HepG2 (cell line): Measurements from ENCODE around the gene INO80C. TPM values are rescaled to one million over a fixed set of nuclear protein-coding genes. Genes with fewer than 3 reads are reported as not detected.

Experiments used
- GATAD1 ChIP-seq: IDR thresholded peaks from 2 replicates; pipeline ENCODE4 v1.6.1; 2016; ENCODE audit warnings: missing genetic modification reagents, missing compliant biosample characterization
- RBAK ChIP-seq: sonication (generic); formaldehyde crosslinking; IDR thresholded peaks from 2 replicates; pipeline ENCODE4 v1.5.1; 2020; ENCODE audit warnings: mild to moderate bottlenecking, missing genetic modification reagents
- SMAD9 ChIP-seq: sonication (generic); formaldehyde crosslinking; IDR thresholded peaks from 2 replicates; pipeline ENCODE4 v1.5.1; 2020; ENCODE audit warnings: mild to moderate bottlenecking, missing genetic modification reagents
- SP1 ChIP-seq, 2 experiments: fragments of 450-650 bp in 1 of 2; sonication (generic) in 1 of 2; formaldehyde crosslinking in 1 of 2; IDR thresholded peaks; 2 replicates each; pipeline versions ENCODE4 v1.4.0 to v1.6.1; 2016 to 2020; ENCODE audit warnings: missing genetic modification reagents in 1 of 2
- ZNF10 ChIP-seq: sonication (generic); formaldehyde crosslinking; IDR thresholded peaks from 2 replicates; pipeline ENCODE4 v1.4.0; 2020; ENCODE audit warnings: mild to moderate bottlenecking, low read depth, missing genetic modification reagents, borderline replicate concordance
- ZNF619 ChIP-seq: sonication (generic); formaldehyde crosslinking; IDR thresholded peaks from 2 replicates; pipeline ENCODE4 v1.4.0; 2020; ENCODE audit warnings: mild to moderate bottlenecking, missing genetic modification reagents
- ZNF678 ChIP-seq: sonication (generic); formaldehyde crosslinking; IDR thresholded peaks from 2 replicates; pipeline ENCODE4 v1.4.0; 2020; ENCODE audit warnings: mild to moderate bottlenecking, missing genetic modification reagents
- ZSCAN9 ChIP-seq: IDR thresholded peaks from 2 replicates; pipeline ENCODE4 v1.6.1; 2016; ENCODE audit warnings: borderline replicate concordance
- polyA plus RNA-seq, 8 experiments: library from polyadenylated mRNA; depleted of rRNA in 3 of 8; stranded (reverse) in 7 of 8; unstranded in 1 of 8; fragments of >200 nt; fragmentation: Illumina TruSeq in 4 of 8; extraction: Trizol in 4 of 8; gene quantifications; 2 replicates each; pipeline versions ENCODE4 v1.2.1 to v1.2.3, GENCODE V29; 2011 to 2016; ENCODE audit warnings: low read depth in 4 of 8, missing spikeins in 1 of 8, mixed read lengths in 1 of 8; ENCODE audit not compliant: insufficient read depth in 1 of 8
- total RNA-seq, 5 experiments: library from RNA; depleted of rRNA; stranded (reverse); fragments of >200 nt; fragmentation: Illumina TruSeq; extraction: Trizol; gene quantifications; 2 replicates each; pipeline ENCODE4 v1.2.3, GENCODE V29; 2016; ENCODE audit warnings: low read depth in 1 of 5
- TF ChIP-seq, protein P1 (sequence below): sonication (generic); formaldehyde crosslinking; IDR thresholded peaks from 2 replicates; pipeline ENCODE4 v1.4.0; 2020; ENCODE audit warnings: missing genetic modification reagents, borderline replicate concordance
- TF ChIP-seq, protein P2 (sequence below): sonication (generic); formaldehyde crosslinking; IDR thresholded peaks from 2 replicates; pipeline ENCODE4 v1.4.0; 2020; ENCODE audit warnings: missing genetic modification reagents, low read depth, mild to moderate bottlenecking, borderline replicate concordance
- TF ChIP-seq, protein P3 (sequence below): sonication (generic); formaldehyde crosslinking; IDR thresholded peaks from 2 replicates; pipeline ENCODE4 v1.4.0; 2020; ENCODE audit warnings: missing genetic modification reagents
- TF ChIP-seq, protein P4 (sequence below): sonication (generic); formaldehyde crosslinking; IDR thresholded peaks from 2 replicates; pipeline ENCODE4 v1.5.0; 2020; ENCODE audit warnings: mild to moderate bottlenecking, missing genetic modification reagents

The INO80C gene
- total and polyA plus RNA-seq, 2 of the 13 experiments (the other 11 are each of a cell fraction or from before 2014, with no cell fraction given), result 8.2 to 15.4 TPM

DNA sequence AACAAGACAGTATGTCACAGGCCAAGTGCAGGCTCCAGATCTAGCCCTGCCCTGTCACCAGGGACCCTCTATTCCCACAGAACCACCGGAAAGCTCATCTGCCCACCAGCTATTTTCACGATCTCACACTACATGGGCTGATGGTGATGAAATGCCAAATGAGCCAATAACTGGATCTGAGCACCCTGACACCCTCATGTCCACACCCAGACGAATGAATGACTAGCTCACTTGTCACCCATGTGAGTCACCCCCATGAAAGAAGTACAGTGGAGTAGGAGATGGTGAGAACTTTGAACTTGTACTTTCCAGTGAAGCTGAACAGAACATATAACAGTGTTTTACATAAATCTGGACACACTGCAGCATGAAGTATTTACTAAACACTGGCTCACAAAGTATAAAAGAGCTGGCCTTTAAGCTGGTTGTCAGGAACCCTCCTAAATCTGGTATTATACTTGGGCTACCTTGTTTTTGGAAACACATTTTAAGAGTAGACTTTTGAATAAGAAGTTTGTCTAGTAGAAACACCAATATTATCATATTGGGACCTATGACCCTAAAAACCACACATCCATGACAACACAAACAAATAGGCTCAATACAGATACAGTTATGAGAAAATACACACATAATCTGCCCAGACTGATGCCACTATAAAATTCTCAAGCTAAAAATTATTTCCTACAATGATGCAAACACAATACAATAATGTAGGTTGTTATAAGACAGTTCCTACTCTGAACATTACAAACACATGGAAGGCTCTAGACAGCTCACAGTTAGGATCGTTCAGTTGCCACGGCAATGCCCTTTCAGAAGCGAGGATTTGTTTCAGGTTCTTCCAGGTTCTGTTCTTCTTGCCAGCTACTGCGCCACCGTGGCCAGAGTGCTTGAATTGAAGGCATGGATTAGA, 19.0 kb downstream of the INO80C start (continued):
- TF ChIP-seq, protein P1, sequence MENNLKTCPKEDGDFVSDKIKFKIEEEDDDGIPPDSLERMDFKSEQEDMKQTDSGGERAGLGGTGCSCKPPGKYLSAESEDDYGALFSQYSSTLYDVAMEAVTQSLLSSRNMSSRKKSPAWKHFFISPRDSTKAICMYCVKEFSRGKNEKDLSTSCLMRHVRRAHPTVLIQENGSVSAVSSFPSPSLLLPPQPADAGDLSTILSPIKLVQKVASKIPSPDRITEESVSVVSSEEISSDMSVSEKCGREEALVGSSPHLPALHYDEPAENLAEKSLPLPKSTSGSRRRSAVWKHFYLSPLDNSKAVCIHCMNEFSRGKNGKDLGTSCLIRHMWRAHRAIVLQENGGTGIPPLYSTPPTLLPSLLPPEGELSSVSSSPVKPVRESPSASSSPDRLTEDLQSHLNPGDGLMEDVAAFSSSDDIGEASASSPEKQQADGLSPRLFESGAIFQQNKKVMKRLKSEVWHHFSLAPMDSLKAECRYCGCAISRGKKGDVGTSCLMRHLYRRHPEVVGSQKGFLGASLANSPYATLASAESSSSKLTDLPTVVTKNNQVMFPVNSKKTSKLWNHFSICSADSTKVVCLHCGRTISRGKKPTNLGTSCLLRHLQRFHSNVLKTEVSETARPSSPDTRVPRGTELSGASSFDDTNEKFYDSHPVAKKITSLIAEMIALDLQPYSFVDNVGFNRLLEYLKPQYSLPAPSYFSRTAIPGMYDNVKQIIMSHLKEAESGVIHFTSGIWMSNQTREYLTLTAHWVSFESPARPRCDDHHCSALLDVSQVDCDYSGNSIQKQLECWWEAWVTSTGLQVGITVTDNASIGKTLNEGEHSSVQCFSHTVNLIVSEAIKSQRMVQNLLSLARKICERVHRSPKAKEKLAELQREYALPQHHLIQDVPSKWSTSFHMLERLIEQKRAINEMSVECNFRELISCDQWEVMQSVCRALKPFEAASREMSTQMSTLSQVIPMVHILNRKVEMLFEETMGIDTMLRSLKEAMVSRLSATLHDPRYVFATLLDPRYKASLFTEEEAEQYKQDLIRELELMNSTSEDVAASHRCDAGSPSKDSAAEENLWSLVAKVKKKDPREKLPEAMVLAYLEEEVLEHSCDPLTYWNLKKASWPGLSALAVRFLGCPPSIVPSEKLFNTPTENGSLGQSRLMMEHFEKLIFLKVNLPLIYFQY (CRISPR knock-in tag), result no peak
- no peak for TF ChIP-seq SMAD9 (CRISPR knock-in tag)
- TF ChIP-seq, protein P2, sequence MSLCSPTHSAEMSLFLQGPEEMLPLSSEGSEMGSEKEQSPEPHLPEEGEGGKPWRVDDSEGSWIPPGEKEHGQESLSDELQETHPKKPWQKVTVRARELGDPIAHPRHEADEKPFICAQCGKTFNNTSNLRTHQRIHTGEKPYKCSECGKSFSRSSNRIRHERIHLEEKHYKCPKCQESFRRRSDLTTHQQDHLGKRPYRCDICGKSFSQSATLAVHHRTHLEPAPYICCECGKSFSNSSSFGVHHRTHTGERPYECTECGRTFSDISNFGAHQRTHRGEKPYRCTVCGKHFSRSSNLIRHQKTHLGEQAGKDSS, result no peak
- TF ChIP-seq ZSCAN9 (CRISPR knock-in tag), result peak; percentile 20; the same call in 1 of the 2 replicates
- no peak for TF ChIP-seq ZNF678 (CRISPR knock-in tag)
- TF ChIP-seq, protein P3, sequence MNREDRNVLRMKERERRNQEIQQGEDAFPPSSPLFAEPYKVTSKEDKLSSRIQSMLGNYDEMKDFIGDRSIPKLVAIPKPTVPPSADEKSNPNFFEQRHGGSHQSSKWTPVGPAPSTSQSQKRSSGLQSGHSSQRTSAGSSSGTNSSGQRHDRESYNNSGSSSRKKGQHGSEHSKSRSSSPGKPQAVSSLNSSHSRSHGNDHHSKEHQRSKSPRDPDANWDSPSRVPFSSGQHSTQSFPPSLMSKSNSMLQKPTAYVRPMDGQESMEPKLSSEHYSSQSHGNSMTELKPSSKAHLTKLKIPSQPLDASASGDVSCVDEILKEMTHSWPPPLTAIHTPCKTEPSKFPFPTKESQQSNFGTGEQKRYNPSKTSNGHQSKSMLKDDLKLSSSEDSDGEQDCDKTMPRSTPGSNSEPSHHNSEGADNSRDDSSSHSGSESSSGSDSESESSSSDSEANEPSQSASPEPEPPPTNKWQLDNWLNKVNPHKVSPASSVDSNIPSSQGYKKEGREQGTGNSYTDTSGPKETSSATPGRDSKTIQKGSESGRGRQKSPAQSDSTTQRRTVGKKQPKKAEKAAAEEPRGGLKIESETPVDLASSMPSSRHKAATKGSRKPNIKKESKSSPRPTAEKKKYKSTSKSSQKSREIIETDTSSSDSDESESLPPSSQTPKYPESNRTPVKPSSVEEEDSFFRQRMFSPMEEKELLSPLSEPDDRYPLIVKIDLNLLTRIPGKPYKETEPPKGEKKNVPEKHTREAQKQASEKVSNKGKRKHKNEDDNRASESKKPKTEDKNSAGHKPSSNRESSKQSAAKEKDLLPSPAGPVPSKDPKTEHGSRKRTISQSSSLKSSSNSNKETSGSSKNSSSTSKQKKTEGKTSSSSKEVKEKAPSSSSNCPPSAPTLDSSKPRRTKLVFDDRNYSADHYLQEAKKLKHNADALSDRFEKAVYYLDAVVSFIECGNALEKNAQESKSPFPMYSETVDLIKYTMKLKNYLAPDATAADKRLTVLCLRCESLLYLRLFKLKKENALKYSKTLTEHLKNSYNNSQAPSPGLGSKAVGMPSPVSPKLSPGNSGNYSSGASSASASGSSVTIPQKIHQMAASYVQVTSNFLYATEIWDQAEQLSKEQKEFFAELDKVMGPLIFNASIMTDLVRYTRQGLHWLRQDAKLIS (CRISPR knock-in tag), result no peak
- TF ChIP-seq ZNF619 (CRISPR knock-in tag), result no peak
- TF ChIP-seq, protein P4, sequence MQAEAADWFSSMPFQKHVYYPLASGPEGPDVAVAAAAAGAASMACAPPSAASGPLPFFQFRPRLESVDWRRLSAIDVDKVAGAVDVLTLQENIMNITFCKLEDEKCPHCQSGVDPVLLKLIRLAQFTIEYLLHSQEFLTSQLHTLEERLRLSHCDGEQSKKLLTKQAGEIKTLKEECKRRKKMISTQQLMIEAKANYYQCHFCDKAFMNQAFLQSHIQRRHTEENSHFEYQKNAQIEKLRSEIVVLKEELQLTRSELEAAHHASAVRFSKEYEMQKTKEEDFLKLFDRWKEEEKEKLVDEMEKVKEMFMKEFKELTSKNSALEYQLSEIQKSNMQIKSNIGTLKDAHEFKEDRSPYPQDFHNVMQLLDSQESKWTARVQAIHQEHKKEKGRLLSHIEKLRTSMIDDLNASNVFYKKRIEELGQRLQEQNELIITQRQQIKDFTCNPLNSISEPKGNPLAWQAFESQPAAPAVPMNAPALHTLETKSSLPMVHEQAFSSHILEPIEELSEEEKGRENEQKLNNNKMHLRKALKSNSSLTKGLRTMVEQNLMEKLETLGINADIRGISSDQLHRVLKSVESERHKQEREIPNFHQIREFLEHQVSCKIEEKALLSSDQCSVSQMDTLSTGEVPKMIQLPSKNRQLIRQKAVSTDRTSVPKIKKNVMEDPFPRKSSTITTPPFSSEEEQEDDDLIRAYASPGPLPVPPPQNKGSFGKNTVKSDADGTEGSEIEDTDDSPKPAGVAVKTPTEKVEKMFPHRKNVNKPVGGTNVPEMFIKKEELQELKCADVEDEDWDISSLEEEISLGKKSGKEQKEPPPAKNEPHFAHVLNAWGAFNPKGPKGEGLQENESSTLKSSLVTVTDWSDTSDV, result no peak
- no peak for TF ChIP-seq SP1 (IDR thresholded peaks at IDR 0.05)
- TF ChIP-seq SP1 (CRISPR knock-in tag; IDR thresholded peaks at IDR 0.05), result no peak
- TF ChIP-seq ZNF10 (CRISPR knock-in tag), result no peak
- 0 out of 2 replicates have a peak, but pooled peaks have one; percentile 17 for TF ChIP-seq GATAD1
- TF ChIP-seq RBAK (CRISPR knock-in tag), result no peak
